HepG2 (cell line): ENCODE measurements around the gene CELSR2. TPM values are rescaled to one million over a fixed set of nuclear protein-coding genes. Genes with fewer than 3 reads are reported as not detected.

Experiments
- BHLHE40 ChIP-seq: IDR thresholded peaks from 2 replicates; pipeline ENCODE4 v1.6.1; 2011; ENCODE audit warnings: low read length, improper control_type of control experiment
- CREB3 ChIP-seq: sonication (generic); formaldehyde crosslinking; IDR thresholded peaks from 2 replicates; pipeline ENCODE4 v1.5.0; 2020; ENCODE audit warnings: missing genetic modification reagents
- FOXP1 ChIP-seq, 2 experiments: fragments of 450-650 bp in 1 of 2; IDR thresholded peaks; 2 replicates each; pipeline ENCODE4 v1.6.1; 2017 to 2018; ENCODE audit warnings: antibody characterized with exemption in 1 of 2
- GLMP ChIP-seq: sonication (generic); formaldehyde crosslinking; IDR thresholded peaks from 2 replicates; pipeline ENCODE4 v1.9.0; 2021; ENCODE audit warnings: missing genetic modification reagents, mild to moderate bottlenecking, borderline replicate concordance
- GPBP1L1 ChIP-seq: sonication (generic); formaldehyde crosslinking; IDR thresholded peaks from 2 replicates; pipeline ENCODE4 v1.5.0; 2020; ENCODE audit warnings: mild to moderate bottlenecking, missing genetic modification reagents
- KAT8 ChIP-seq: IDR thresholded peaks from 2 replicates; pipeline ENCODE4 v1.6.1; 2016; ENCODE audit warnings: missing genetic modification reagents, missing compliant biosample characterization
- MED13 ChIP-seq: sonication (generic); formaldehyde crosslinking; IDR thresholded peaks from 2 replicates; pipeline ENCODE4 v1.5.0; 2020; ENCODE audit warnings: missing genetic modification reagents
- MYPOP ChIP-seq: sonication (generic); formaldehyde crosslinking; IDR thresholded peaks from 2 replicates; pipeline ENCODE4 v1.8.1; 2023; ENCODE audit warnings: mild to moderate bottlenecking, moderate library complexity, missing genetic modification reagents
- NFKB2 ChIP-seq: sonication (generic); formaldehyde crosslinking; IDR thresholded peaks from 2 replicates; pipeline ENCODE4 v1.4.0; 2020; ENCODE audit warnings: missing genetic modification reagents, borderline replicate concordance
- NR2F2 ChIP-seq: IDR thresholded peaks from 2 replicates; pipeline ENCODE4 v1.6.1; 2012; ENCODE audit warnings: low read depth, inconsistent platforms, borderline replicate concordance
- SIX4 ChIP-seq: sonication (generic); formaldehyde crosslinking; IDR thresholded peaks from 2 replicates; pipeline ENCODE4 v1.4.0; 2020; ENCODE audit warnings: missing genetic modification reagents
- SNAI1 ChIP-seq: sonication (generic); formaldehyde crosslinking; IDR thresholded peaks from 2 replicates; pipeline ENCODE4 v1.5.0; 2020; ENCODE audit warnings: mild to moderate bottlenecking, missing genetic modification reagents, borderline replicate concordance
- TOE1 ChIP-seq: sonication (generic); formaldehyde crosslinking; IDR thresholded peaks from 2 replicates; pipeline ENCODE4 v1.4.0; 2020; ENCODE audit warnings: mild to moderate bottlenecking, missing genetic modification reagents
- ZNF546 ChIP-seq: sonication (generic); formaldehyde crosslinking; conservative IDR thresholded peaks from 2 replicates; pipeline ENCODE4 v1.8.1; 2023; ENCODE audit warnings: mild to moderate bottlenecking, missing genetic modification reagents
- ZNF782 ChIP-seq: sonication (generic); formaldehyde crosslinking; IDR thresholded peaks from 2 replicates; pipeline ENCODE4 v1.4.0; 2020; ENCODE audit warnings: missing genetic modification reagents, mild to moderate bottlenecking, borderline replicate concordance
- ZSCAN20 ChIP-seq: sonication (generic); formaldehyde crosslinking; IDR thresholded peaks from 2 replicates; pipeline ENCODE4 v1.4.0; 2020; ENCODE audit warnings: missing genetic modification reagents, mild to moderate bottlenecking, borderline replicate concordance
- polyA plus RNA-seq, 8 experiments: library from polyadenylated mRNA; depleted of rRNA in 3 of 8; stranded (reverse) in 7 of 8; unstranded in 1 of 8; fragments of >200 nt; fragmentation: Illumina TruSeq in 4 of 8; extraction: Trizol in 4 of 8; gene quantifications; 2 replicates each; pipeline versions ENCODE4 v1.2.1 to v1.2.3, GENCODE V29; 2011 to 2016; ENCODE audit warnings: low read depth in 4 of 8, missing spikeins in 1 of 8, mixed read lengths in 1 of 8; ENCODE audit not compliant: insufficient read depth in 1 of 8
- total RNA-seq, 5 experiments: library from RNA; depleted of rRNA; stranded (reverse); fragments of >200 nt; fragmentation: Illumina TruSeq; extraction: Trizol; gene quantifications; 2 replicates each; pipeline ENCODE4 v1.2.3, GENCODE V29; 2016; ENCODE audit warnings: low read depth in 1 of 5
- TF ChIP-seq, protein P1 (sequence below): sonication (generic); formaldehyde crosslinking; IDR thresholded peaks from 2 replicates; pipeline ENCODE4 v1.8.1; 2023; ENCODE audit warnings: mild to moderate bottlenecking, missing genetic modification reagents
- TF ChIP-seq, protein P2 (sequence below): sonication (generic); formaldehyde crosslinking; IDR thresholded peaks from 2 replicates; pipeline ENCODE4 v1.4.0; 2020; ENCODE audit warnings: missing genetic modification reagents
- TF ChIP-seq, protein P3 (sequence below): fragments of 450-650 bp; IDR thresholded peaks from 2 replicates; pipeline ENCODE4 v1.6.1; 2016

The CELSR2 gene
- total and polyA plus RNA-seq, 2 of the 13 experiments (the other 11 are each of a cell fraction or from before 2014, with no cell fraction given), result 4.0 to 6.6 TPM

- TF ChIP-seq GPBP1L1 (CRISPR knock-in tag) (no peak), SNAI1 (no peak), MED13 (peak; percentile 71; the same call in 1 of the 2 replicates), NFKB2 (peak; percentile 73; the same call in 1 of the 2 replicates), BHLHE40 (no peak), ZSCAN20 (CRISPR knock-in tag) (no peak), KAT8 (CRISPR knock-in tag) (peak; percentile 50; the same call in 1 of the 2 replicates), TOE1 (no peak), NR2F2 (peak; percentile 31; the same call in 1 of the 2 replicates), FOXP1 (IDR thresholded peaks at IDR 0.05) (0 out of 2 replicates have a peak, but pooled peaks have one; percentile 31), FOXP1 (CRISPR knock-in tag; IDR thresholded peaks at IDR 0.05) (peak; percentile 75), MYPOP (CRISPR knock-in tag) (peak; percentile 71; the same call in 1 of the 2 replicates), CREB3 (CRISPR knock-in tag) (no peak), ZNF782 (CRISPR knock-in tag) (no peak), GLMP (no peak), SIX4 (CRISPR knock-in tag) (peak; percentile 47; the same call in 1 of the 2 replicates), ZNF546 (CRISPR knock-in tag) (no peak)
- TF ChIP-seq, protein P1, sequence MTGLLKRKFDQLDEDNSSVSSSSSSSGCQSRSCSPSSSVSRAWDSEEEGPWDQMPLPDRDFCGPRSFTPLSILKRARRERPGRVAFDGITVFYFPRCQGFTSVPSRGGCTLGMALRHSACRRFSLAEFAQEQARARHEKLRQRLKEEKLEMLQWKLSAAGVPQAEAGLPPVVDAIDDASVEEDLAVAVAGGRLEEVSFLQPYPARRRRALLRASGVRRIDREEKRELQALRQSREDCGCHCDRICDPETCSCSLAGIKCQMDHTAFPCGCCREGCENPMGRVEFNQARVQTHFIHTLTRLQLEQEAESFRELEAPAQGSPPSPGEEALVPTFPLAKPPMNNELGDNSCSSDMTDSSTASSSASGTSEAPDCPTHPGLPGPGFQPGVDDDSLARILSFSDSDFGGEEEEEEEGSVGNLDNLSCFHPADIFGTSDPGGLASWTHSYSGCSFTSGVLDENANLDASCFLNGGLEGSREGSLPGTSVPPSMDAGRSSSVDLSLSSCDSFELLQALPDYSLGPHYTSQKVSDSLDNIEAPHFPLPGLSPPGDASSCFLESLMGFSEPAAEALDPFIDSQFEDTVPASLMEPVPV (CRISPR knock-in tag), result peak; percentile 34; the same call in 1 of the 2 replicates
- TF ChIP-seq, protein P2, sequence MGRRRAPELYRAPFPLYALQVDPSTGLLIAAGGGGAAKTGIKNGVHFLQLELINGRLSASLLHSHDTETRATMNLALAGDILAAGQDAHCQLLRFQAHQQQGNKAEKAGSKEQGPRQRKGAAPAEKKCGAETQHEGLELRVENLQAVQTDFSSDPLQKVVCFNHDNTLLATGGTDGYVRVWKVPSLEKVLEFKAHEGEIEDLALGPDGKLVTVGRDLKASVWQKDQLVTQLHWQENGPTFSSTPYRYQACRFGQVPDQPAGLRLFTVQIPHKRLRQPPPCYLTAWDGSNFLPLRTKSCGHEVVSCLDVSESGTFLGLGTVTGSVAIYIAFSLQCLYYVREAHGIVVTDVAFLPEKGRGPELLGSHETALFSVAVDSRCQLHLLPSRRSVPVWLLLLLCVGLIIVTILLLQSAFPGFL (CRISPR knock-in tag), result no peak
- TF ChIP-seq, protein P3, sequence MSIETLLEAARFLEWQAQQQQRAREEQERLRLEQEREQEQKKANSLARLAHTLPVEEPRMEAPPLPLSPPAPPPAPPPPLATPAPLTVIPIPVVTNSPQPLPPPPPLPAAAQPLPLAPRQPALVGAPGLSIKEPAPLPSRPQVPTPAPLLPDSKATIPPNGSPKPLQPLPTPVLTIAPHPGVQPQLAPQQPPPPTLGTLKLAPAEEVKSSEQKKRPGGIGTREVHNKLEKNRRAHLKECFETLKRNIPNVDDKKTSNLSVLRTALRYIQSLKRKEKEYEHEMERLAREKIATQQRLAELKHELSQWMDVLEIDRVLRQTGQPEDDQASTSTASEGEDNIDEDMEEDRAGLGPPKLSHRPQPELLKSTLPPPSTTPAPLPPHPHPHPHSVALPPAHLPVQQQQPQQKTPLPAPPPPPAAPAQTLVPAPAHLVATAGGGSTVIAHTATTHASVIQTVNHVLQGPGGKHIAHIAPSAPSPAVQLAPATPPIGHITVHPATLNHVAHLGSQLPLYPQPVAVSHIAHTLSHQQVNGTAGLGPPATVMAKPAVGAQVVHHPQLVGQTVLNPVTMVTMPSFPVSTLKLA, result no peak; the same call in 1 of the 2 replicates
These were observed 25.5 kb downstream of the CELSR2 start (continued) for GRCh38 chr1:109274533-109275476.
